CD4-positive, alpha-beta T cell (primary cell): ENCODE results near the gene FOXB2. TPM values are rescaled to one million over a fixed set of nuclear protein-coding genes. Genes with fewer than 3 reads are reported as not detected.
A peak's percentile ranks its signal among the peaks of the same experiment; 100 is the strongest.

Experiments used
- ATAC-seq: fragments of 200-7000 bp; cut with Tn5 transposase; one replicate; pipeline ENCODE4 v1.10.0; 2022; ENCODE audit warnings: mild to moderate bottlenecking; ENCODE audit not compliant: poor library complexity
- CTCF ChIA-PET: fragments of 350-600 bp; sonication (Branson Sonifier 250); formaldehyde crosslinking; loops from one replicate; lab custom pipeline; 2021; ENCODE audit warnings: antibody characterized with exemption, inconsistent platforms; lab: Charles Lee
- POLR2A ChIA-PET: fragments of 350-600 bp; sonication (Branson Sonifier 250); formaldehyde crosslinking; loops from one replicate; lab custom pipeline; 2021; ENCODE audit warnings: antibody characterized with exemption, inconsistent platforms; lab: Charles Lee
- DNase-seq, 14 experiments: peaks; one replicate each; pipeline ENCODE4 v3.0.0-alpha.2; 2013 to 2020; ENCODE audit warnings: mixed read lengths in 2 of 14
- H3K27ac ChIP-seq, 2 donors: one replicate each; pipeline versions ENCODE4 v1.5.1 to v1.7.0; 2013; ENCODE audit warnings: low read length in 2 of 2, low read depth in 1 of 2, mild to moderate bottlenecking in 1 of 2
- H3K27me3 ChIP-seq, 2 experiments: 1 replicate in 1 of 2; 2 replicates in 1 of 2; pipeline versions ENCODE4 v1.6.1 to v1.7.0; 2013; ENCODE audit warnings: low read length in 2 of 2, control low read depth in 1 of 2, mild to moderate bottlenecking in 1 of 2, moderate library complexity in 1 of 2; ENCODE audit not compliant: insufficient read depth in 2 of 2, control insufficient read depth in 1 of 2
- H3K36me3 ChIP-seq: one replicate; pipeline ENCODE4 v1.6.1; 2013; ENCODE audit warnings: low read length, control low read depth; ENCODE audit not compliant: insufficient read depth
- H3K4me1 ChIP-seq: one replicate; pipeline ENCODE4 v1.6.1; 2013; ENCODE audit warnings: low read length, control low read depth; ENCODE audit not compliant: insufficient read depth
- H3K4me3 ChIP-seq: one replicate; pipeline ENCODE4 v1.5.1; 2013; ENCODE audit warnings: mild to moderate bottlenecking, low read length, moderate library complexity
- H3K9me3 ChIP-seq, 2 experiments: 1 replicate in 1 of 2; 2 replicates in 1 of 2; pipeline versions ENCODE4 v1.6.1 to v1.7.0; 2013; ENCODE audit warnings: low read length in 2 of 2, mild to moderate bottlenecking in 2 of 2, control low read depth in 1 of 2, moderate library complexity in 1 of 2; ENCODE audit not compliant: control insufficient read depth in 1 of 2, insufficient read depth in 1 of 2
- H3K27ac Mint-ChIP-seq: one replicate; pipeline ENCODE4 v1.8.0; 2020; ENCODE audit warnings: mixed read lengths
- H3K27me3 Mint-ChIP-seq: one replicate; pipeline ENCODE4 v1.8.0; 2021; ENCODE audit warnings: mixed read lengths
- H3K36me3 Mint-ChIP-seq: one replicate; pipeline ENCODE4 v1.8.0; 2021; ENCODE audit warnings: low read depth, mixed read lengths
- H3K4me1 Mint-ChIP-seq: one replicate; pipeline ENCODE4 v1.8.0; 2021; ENCODE audit warnings: low read depth, mixed read lengths
- H3K4me3 Mint-ChIP-seq: one replicate; pipeline ENCODE4 v1.8.0; 2020; ENCODE audit warnings: mild to moderate bottlenecking, mixed read lengths
- H3K9me3 Mint-ChIP-seq: one replicate; pipeline ENCODE4 v1.8.0; 2020; ENCODE audit warnings: mixed read lengths
- CTCF ChIP-seq: fragments of 200-600 bp; IDR thresholded peaks from one replicate; pipeline ENCODE4 v1.8.0; 2022; ENCODE audit warnings: antibody characterized with exemption, mild to moderate bottlenecking
- intact Hi-C, 2 experiments: fragments of 100-400 bp; cut with DNase I in 1 of 2; cut with micrococcal nuclease in 1 of 2; formaldehyde crosslinking; loops; one replicate each; pipeline versions ENCODE4 v1.15.1 to v1.9.0; 2023 to 2025; cut with DNase I, micrococcal nuclease
- total RNA-seq, 174 experiments: library from RNA in 2 of 174; stranded (reverse) in 2 of 174; gene quantifications; one replicate each; pipeline ENCODE4 v1.2.3 and lab custom pipeline; 2021 to 2026

The FOXB2 gene
- total RNA-seq, 2 experiments from 2014 or later, result not detected

- Mint-ChIP-seq H3K27me3 (peaks cover 87% of the 10 kb centered on the region), H3K36me3 (no peaks in the 10 kb centered on the region), H3K9me3 (no peaks in the 10 kb centered on the region), H3K4me1 (peaks cover 27% of the 10 kb centered on the region), H3K4me3 (no peak overlapping the region), H3K27ac (no peak overlapping the region)
- no peak overlapping the region for H3K27ac ChIP-seq
- peaks cover 0 to 55% of the 10 kb centered on the region in 2 experiments for H3K9me3 ChIP-seq
- ChIA-PET POLR2A (no interaction called here), CTCF (no interaction called here)
- no peak overlapping the region for H3K4me3 ChIP-seq
- intact Hi-C loops, result loop anchor here in 1 of 2 experiments (10.0 kb wide), 1 partner anchor 572 kb away; no protein-coding TSS in a partner anchor
- peaks cover 88 to 93% of the 10 kb centered on the region in 2 experiments for H3K27me3 ChIP-seq
- no peaks in the 10 kb centered on the region for H3K36me3 ChIP-seq
- DNase-seq, result no peak
- ATAC-seq, result no peak
- peaks cover 32% of the 10 kb centered on the region for H3K4me1 ChIP-seq
- TF ChIP-seq CTCF, result no peak
Measured at GRCh38 chr9:77016526-77017504, 2.6 kb upstream of the FOXB2 start.

- H3K9me3 Mint-ChIP-seq, result no peaks in the 10 kb centered on the region
- intact Hi-C loops, result loop anchor here in 1 of 2 experiments (10.0 kb wide), 1 partner anchor 573 kb away; no protein-coding TSS in a partner anchor
- Histone ChIP-seq H3K27me3 (peaks cover 88 to 95% of the 10 kb centered on the region in 2 experiments), H3K4me3 (no peak overlapping the region), H3K27ac (no peak overlapping the region), H3K9me3 (peaks cover 0 to 54% of the 10 kb centered on the region in 2 experiments), H3K36me3 (no peaks in the 10 kb centered on the region), H3K4me1 (peaks cover 30% of the 10 kb centered on the region)
- POLR2A ChIA-PET, result no interaction called here
- H3K4me1 Mint-ChIP-seq, result peaks cover 33% of the 10 kb centered on the region
- no peak for TF ChIP-seq CTCF
- no peak overlapping the region for H3K4me3 Mint-ChIP-seq
- peaks cover 87% of the 10 kb centered on the region for H3K27me3 Mint-ChIP-seq
- CTCF ChIA-PET, result no interaction called here
- ATAC-seq (no peak), DNase-seq (no peak)
- H3K27ac Mint-ChIP-seq, result no peak overlapping the region
- no peaks in the 10 kb centered on the region for H3K36me3 Mint-ChIP-seq
Measured at GRCh38 chr9:77017505-77017894, 2.0 kb upstream of the FOXB2 start.

GRCh38 chr9:77018058-77018968, 1.1 kb upstream of the FOXB2 start:
- ATAC-seq (no peak), DNase-seq (no peak)
- Histone ChIP-seq H3K4me1 (peaks cover 30% of the 10 kb centered on the region), H3K4me3 (no peak overlapping the region), H3K36me3 (no peaks in the 10 kb centered on the region), H3K9me3 (peaks cover 0 to 61% of the 10 kb centered on the region in 2 experiments), H3K27ac (no peak overlapping the region), H3K27me3 (peaks cover 87 to 95% of the 10 kb centered on the region in 2 experiments)
- intact Hi-C loops, result loop anchor here in 1 of 2 experiments (10.0 kb wide), 1 partner anchor 574 kb away; no protein-coding TSS in a partner anchor
- TF ChIP-seq CTCF, result no peak
- H3K4me3 Mint-ChIP-seq, result peak overlapping the region; percentile 42
- H3K27me3 Mint-ChIP-seq, result peaks cover 84% of the 10 kb centered on the region
- CTCF ChIA-PET, result no interaction called here
- H3K27ac Mint-ChIP-seq, result no peak overlapping the region
- no peaks in the 10 kb centered on the region for H3K36me3 Mint-ChIP-seq
- POLR2A ChIA-PET, result no interaction called here
- no peaks in the 10 kb centered on the region for H3K9me3 Mint-ChIP-seq
- peaks cover 33% of the 10 kb centered on the region for H3K4me1 Mint-ChIP-seq
